Lung (tissue), 12 donors: Measurements from ENCODE around the gene AAMP. TPM values are rescaled to one million over a fixed set of nuclear protein-coding genes. Genes with fewer than 3 reads are reported as not detected.

ENCODE experiments used
- ATAC-seq: fragments of 200-7000 bp; cut with Tn5 transposase; one replicate; pipeline ENCODE4 v1.9.1; 2020; ENCODE audit warnings: moderate number of reproducible peaks; ENCODE audit not compliant: insufficient read depth, low FRiP score
- DNase-seq, 3 donors: peaks; one replicate each; pipeline ENCODE4 v3.0.0-alpha.2; 2013 to 2017
- H3K27ac ChIP-seq, 2 donors: one replicate each; pipeline ENCODE4 v1.5.1; 2013; ENCODE audit warnings: mild to moderate bottlenecking in 2 of 2, moderate library complexity in 2 of 2, control low read depth in 1 of 2, inconsistent platforms in 1 of 2, low read depth in 1 of 2, low read length in 1 of 2
- H3K27me3 ChIP-seq, 3 donors: one replicate each; pipeline ENCODE4 v1.5.1; 2013; ENCODE audit warnings: low read length in 2 of 3; ENCODE audit not compliant: control insufficient read depth in 3 of 3, insufficient read depth in 3 of 3
- H3K36me3 ChIP-seq, 4 donors: one replicate each; pipeline ENCODE4 v1.5.1; 2013; ENCODE audit warnings: low read length in 4 of 4, mild to moderate bottlenecking in 1 of 4, moderate library complexity in 1 of 4; ENCODE audit not compliant: control insufficient read depth in 4 of 4, insufficient read depth in 4 of 4
- H3K4me1 ChIP-seq, 5 donors: one replicate each; pipeline ENCODE4 v1.5.1; 2013; ENCODE audit warnings: low read length in 5 of 5, mild to moderate bottlenecking in 2 of 5, moderate library complexity in 1 of 5; ENCODE audit not compliant: control insufficient read depth in 5 of 5, insufficient read depth in 5 of 5
- H3K4me3 ChIP-seq: one replicate; pipeline ENCODE4 v1.5.1; 2013; ENCODE audit warnings: mild to moderate bottlenecking, control low read depth, moderate library complexity
- H3K9ac ChIP-seq, 2 donors: one replicate each; pipeline ENCODE4 v1.5.1; 2013; ENCODE audit warnings: low read length in 2 of 2, control low read depth in 1 of 2; ENCODE audit not compliant: insufficient read depth in 1 of 2
- H3K9me3 ChIP-seq, 4 donors: one replicate each; pipeline ENCODE4 v1.5.1; 2013; ENCODE audit warnings: low read length in 3 of 4, mild to moderate bottlenecking in 1 of 4, moderate library complexity in 1 of 4; ENCODE audit not compliant: control insufficient read depth in 4 of 4, insufficient read depth in 3 of 4
- WGBS, 2 donors: extraction: QIAGEN DNeasy Blood & Tissue Kit; methylation state at CpG; one replicate each; pipeline ENCODE4 v1.1.7; 2013; 5-methylcytosine and 5-hydroxymethylcytosine counted together
- polyA plus RNA-seq, 2 donors: library from polyadenylated mRNA; stranded (reverse); fragments of 200-250 nt; gene quantifications; one replicate each; pipeline ENCODE4 v1.2.1, GENCODE V29; 2013
- total RNA-seq, 2 donors: library from RNA; depleted of rRNA in 1 of 2; stranded (reverse); fragments of >200 nt in 1 of 2; gene quantifications; one replicate each; pipeline ENCODE4 v1.2.1, GENCODE V29; 2014 to 2021
- TF ChIP-seq, protein P1 (sequence below): IDR thresholded peaks from 2 replicates; pipeline ENCODE4 v1.5.1; 2012; ENCODE audit warnings: mild to moderate bottlenecking; ENCODE audit errors: control extremely low read depth, extremely low read depth
- donor health status: control.
- donor health status: control.
- donor health status: Bipolar disorder and iron deficiency.
- donor health status: healthy.
- donor health status: DM: yes; HTN: yes; CAD: no.

AAMP gene
- total and polyA plus RNA-seq, 4 donors = 62.0 to 193 (median 78.5) TPM

DNA sequence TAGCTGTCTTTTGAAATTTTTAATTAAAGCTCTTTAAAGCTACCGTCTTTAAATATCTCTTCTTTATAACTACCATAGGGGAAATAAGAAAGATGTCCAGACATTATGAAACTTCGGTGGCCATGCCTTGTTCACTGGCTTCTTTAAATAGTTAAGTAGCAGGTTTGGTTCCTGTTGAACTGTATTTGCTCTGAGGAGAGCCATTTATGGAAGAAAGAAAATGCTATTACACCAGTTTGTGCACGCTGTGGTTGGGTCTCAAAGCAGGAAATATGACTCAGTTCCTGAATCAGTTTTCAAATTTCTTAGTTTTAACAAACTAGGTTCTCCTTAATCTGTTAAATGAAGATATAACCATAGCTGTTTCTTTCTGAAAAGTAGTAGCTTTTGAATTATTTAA lies 40.7 kb downstream of the AAMP start:
- no peak overlapping the region for H3K4me3 ChIP-seq
- H3K9me3 ChIP-seq = no peaks in the 10 kb centered on the region
- peak; percentile 65 for ATAC-seq

DNA sequence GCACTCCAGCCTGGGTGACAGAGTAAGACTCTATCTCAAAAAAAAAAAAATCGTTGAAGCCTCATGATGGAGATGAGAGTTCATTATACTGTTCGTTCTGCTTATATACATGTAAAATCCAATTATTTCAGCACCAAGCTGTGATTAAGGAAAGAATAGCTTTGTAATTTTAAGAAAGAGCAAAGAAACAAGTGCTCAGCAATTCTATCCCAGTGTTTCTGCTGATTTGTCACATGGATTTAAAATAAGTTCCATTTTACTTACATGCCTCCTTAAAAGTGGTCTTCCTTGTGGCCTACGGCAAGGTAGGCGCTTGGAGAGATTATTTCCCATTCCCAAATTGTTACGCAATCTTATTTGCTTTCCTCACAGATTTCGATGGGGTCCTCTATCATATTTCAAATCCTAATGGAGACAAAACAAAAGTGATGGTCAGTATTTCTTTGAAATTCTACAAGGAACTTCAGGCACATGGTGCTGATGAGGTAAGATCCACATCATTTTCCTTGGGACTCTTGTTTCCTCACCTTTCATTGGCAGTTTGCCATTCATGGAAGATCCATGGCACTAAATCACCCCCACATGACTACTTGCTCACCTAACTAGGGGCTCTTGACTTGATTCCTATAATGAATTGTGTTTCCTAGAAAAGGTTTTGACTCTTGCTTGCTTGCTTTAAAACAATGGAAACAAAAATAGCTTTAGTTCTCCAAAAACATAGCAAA lies 41.4 kb downstream of the AAMP start:
- DNase-seq = no peak
- H3K36me3 ChIP-seq = peaks cover 28 to 45% (median 36%) of the 10 kb centered on the region in 4 donors
- H3K27me3 ChIP-seq = no peaks in the 10 kb centered on the region
- peak overlapping the region in 1 of 2 donors; percentile 49 for H3K27ac ChIP-seq
- TF ChIP-seq, protein P1, sequence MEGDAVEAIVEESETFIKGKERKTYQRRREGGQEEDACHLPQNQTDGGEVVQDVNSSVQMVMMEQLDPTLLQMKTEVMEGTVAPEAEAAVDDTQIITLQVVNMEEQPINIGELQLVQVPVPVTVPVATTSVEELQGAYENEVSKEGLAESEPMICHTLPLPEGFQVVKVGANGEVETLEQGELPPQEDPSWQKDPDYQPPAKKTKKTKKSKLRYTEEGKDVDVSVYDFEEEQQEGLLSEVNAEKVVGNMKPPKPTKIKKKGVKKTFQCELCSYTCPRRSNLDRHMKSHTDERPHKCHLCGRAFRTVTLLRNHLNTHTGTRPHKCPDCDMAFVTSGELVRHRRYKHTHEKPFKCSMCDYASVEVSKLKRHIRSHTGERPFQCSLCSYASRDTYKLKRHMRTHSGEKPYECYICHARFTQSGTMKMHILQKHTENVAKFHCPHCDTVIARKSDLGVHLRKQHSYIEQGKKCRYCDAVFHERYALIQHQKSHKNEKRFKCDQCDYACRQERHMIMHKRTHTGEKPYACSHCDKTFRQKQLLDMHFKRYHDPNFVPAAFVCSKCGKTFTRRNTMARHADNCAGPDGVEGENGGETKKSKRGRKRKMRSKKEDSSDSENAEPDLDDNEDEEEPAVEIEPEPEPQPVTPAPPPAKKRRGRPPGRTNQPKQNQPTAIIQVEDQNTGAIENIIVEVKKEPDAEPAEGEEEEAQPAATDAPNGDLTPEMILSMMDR = no peak
- no peak overlapping the region for H3K4me3 ChIP-seq
- ATAC-seq = no peak
- peaks cover 0 to 23% (median 3%) of the 10 kb centered on the region in 5 donors for H3K4me1 ChIP-seq
- no peaks in the 10 kb centered on the region for H3K9me3 ChIP-seq
- 80 to 85% methylated on average over 6 of the region's 6 CpGs for WGBS, 2 donors
- no peak overlapping the region for H3K9ac ChIP-seq

More for the DNA sequence above, 40.7 kb downstream of the AAMP start:
- Histone ChIP-seq H3K4me1 (peaks cover 0 to 19% (median 3%) of the 10 kb centered on the region in 5 donors), H3K36me3 (peaks cover 28 to 43% (median 37%) of the 10 kb centered on the region in 4 donors), H3K27ac (no peak overlapping the region), H3K27me3 (no peaks in the 10 kb centered on the region), H3K9ac (no peak overlapping the region)
- TF ChIP-seq, protein P1 = no peak
- DNase-seq = peak in 1 of 3 donors; percentile 13
- 12 to 19% methylated on average over 3 of the region's 3 CpGs for WGBS, 2 donors

DNA sequence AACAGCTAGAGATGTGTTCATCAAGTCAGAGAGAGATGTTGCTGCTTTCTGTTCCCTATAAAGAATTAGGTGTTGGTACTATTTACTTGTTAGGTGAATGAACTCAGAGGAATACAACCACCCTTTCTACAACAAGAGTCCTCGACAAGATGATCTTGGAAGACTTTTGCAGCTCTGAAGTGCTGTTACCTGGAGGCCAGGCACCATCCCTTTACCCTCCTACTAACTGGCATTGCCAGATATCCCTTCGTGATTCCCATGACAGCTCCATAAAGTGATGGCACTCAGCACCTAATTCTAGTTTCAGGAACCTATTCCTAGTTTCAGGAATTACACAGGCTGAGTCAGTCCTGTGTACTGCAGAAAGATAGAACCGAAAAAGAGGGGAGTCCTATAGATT lies 43.0 kb downstream of the AAMP start:
- H3K9ac ChIP-seq = no peak overlapping the region
- DNase-seq = no peak
- H3K27ac ChIP-seq = no peak overlapping the region
- H3K27me3 ChIP-seq = no peaks in the 10 kb centered on the region
- 80 to 87% methylated on average over 3 of the region's 3 CpGs for WGBS, 2 donors
- TF ChIP-seq, protein P1 = no peak
- H3K36me3 ChIP-seq = peaks cover 29 to 47% (median 35%) of the 10 kb centered on the region in 4 donors
- H3K9me3 ChIP-seq = no peaks in the 10 kb centered on the region
- no peak overlapping the region for H3K4me3 ChIP-seq
- ATAC-seq = no peak
- H3K4me1 ChIP-seq = peaks cover 0 to 36% (median 3%) of the 10 kb centered on the region in 5 donors

DNA sequence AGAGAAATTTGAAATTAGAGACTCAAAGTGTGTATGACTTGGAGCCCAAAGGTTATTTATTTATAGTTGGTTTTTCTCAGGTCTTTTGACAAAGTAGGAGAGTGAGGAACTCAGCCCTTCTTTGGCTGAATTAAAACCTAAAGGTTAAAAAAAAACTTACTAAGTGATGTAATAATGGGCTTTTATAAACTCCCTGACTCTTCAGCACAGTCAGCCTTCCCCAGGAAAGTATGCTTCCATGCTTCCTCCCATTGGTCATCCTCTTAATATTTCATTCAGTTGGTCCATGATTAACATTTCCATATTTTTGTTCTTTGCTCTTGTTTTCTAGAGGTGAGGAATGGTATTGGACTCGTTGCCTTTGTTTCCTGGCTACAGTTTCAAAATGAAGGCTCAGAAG lies 45.8 kb downstream of the AAMP start:
- Histone ChIP-seq H3K27ac (no peak overlapping the region), H3K4me1 (peaks cover 0 to 39% (median 5%) of the 10 kb centered on the region in 5 donors), H3K4me3 (no peak overlapping the region), H3K27me3 (no peaks in the 10 kb centered on the region), H3K9ac (no peak overlapping the region), H3K36me3 (peaks cover 13 to 34% (median 17%) of the 10 kb centered on the region in 4 donors), H3K9me3 (no peaks in the 10 kb centered on the region)
- DNase-seq = no peak
- TF ChIP-seq, protein P1 = no peak
- WGBS, 2 donors = 66 to 70% methylated on average over 1 of the region's 1 CpG
- no peak for ATAC-seq
